ENCODE data around the gene TXNRD1. TPM values are rescaled to one million over a fixed set of nuclear protein-coding genes. Genes with fewer than 3 reads are reported as not detected.

TXNRD1 gene
- total and polyA plus RNA-seq, 4 donors, result 23.6 to 70.8 (median 55.7) TPM

DNA sequence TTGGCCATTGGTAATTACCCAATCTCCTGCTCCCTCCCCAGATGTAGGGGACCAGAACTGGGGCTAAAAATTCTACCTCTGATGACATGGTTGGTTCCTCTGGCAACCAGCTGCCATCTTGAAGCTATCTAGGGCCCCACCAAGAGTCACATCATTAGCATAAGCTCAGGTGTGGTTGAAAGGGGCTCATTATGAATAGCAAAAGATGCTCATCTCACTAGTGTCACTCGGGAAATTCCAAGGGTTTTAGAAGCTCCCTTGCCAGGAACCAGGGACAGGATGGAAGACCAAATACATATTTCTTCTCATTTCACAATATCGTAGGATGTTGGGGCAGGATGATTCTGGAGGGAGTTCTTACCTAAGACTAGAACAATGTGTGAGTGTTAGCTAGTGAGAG is 126.6 kb downstream of the TXNRD1 start:
- no peak for DNase-seq (ENCODE audit: low spot score)
- Histone ChIP-seq H3K4me3 (ENCODE audit: low read depth in 1 of 3, low read length in 3 of 3) (no peak overlapping the region), H3K27me3 (ENCODE audit: control insufficient read depth in 4 of 4, insufficient read depth in 4 of 4, low read length in 3 of 4) (no peaks in the 10 kb centered on the region), H3K9ac (ENCODE audit: low read depth in 1 of 2, low read length in 2 of 2) (no peak overlapping the region), H3K9me3 (ENCODE audit: control insufficient read depth in 4 of 4, low read length in 3 of 4) (no peaks in the 10 kb centered on the region), H3K4me1 (ENCODE audit: control insufficient read depth in 4 of 4, insufficient read depth in 4 of 4, low read length in 3 of 4) (no peaks in the 10 kb centered on the region), H3K36me3 (ENCODE audit: control insufficient read depth in 4 of 4, insufficient read depth in 3 of 4, low read depth in 1 of 4, low read length in 3 of 4) (peaks cover 18 to 51% (median 32%) of the 10 kb centered on the region in 4 donors), H3K27ac (ENCODE audit: low read depth in 1 of 2, low read length in 2 of 2) (no peak overlapping the region)
- 96% methylated on average over 2 of the region's 2 CpGs for WGBS
- TF ChIP-seq JUND (IDR thresholded peaks at IDR 0.05) (no peak), NR2F2 (IDR thresholded peaks at IDR 0.05) (no peak), GABPA (IDR thresholded peaks at IDR 0.05 in 1 of 2, conservative IDR thresholded peaks at IDR 0.05 in 1 of 2) (no peak), RAD21 (IDR thresholded peaks at IDR 0.05) (no peak), TAF1 (conservative IDR thresholded peaks at IDR 0.05) (no peak), FOXA1 (IDR thresholded peaks at IDR 0.05) (no peak), FOXA2 (IDR thresholded peaks at IDR 0.05) (no peak), RXRA (IDR thresholded peaks at IDR 0.05) (no peak), HNF4G (IDR thresholded peaks at IDR 0.05) (no peak), EGR1 (IDR thresholded peaks at IDR 0.05; ENCODE audit: low read depth in 2 of 2) (no peak), YY1 (IDR thresholded peaks at IDR 0.05) (no peak), SP1 (IDR thresholded peaks at IDR 0.05) (no peak), HNF4A (conservative IDR thresholded peaks at IDR 0.05) (no peak)
- TF ChIP-seq, protein P1, sequence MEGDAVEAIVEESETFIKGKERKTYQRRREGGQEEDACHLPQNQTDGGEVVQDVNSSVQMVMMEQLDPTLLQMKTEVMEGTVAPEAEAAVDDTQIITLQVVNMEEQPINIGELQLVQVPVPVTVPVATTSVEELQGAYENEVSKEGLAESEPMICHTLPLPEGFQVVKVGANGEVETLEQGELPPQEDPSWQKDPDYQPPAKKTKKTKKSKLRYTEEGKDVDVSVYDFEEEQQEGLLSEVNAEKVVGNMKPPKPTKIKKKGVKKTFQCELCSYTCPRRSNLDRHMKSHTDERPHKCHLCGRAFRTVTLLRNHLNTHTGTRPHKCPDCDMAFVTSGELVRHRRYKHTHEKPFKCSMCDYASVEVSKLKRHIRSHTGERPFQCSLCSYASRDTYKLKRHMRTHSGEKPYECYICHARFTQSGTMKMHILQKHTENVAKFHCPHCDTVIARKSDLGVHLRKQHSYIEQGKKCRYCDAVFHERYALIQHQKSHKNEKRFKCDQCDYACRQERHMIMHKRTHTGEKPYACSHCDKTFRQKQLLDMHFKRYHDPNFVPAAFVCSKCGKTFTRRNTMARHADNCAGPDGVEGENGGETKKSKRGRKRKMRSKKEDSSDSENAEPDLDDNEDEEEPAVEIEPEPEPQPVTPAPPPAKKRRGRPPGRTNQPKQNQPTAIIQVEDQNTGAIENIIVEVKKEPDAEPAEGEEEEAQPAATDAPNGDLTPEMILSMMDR (IDR thresholded peaks at IDR 0.05; ENCODE audit: low read depth, low read length, missing input control), result no peak
- TF ChIP-seq, protein P2, sequence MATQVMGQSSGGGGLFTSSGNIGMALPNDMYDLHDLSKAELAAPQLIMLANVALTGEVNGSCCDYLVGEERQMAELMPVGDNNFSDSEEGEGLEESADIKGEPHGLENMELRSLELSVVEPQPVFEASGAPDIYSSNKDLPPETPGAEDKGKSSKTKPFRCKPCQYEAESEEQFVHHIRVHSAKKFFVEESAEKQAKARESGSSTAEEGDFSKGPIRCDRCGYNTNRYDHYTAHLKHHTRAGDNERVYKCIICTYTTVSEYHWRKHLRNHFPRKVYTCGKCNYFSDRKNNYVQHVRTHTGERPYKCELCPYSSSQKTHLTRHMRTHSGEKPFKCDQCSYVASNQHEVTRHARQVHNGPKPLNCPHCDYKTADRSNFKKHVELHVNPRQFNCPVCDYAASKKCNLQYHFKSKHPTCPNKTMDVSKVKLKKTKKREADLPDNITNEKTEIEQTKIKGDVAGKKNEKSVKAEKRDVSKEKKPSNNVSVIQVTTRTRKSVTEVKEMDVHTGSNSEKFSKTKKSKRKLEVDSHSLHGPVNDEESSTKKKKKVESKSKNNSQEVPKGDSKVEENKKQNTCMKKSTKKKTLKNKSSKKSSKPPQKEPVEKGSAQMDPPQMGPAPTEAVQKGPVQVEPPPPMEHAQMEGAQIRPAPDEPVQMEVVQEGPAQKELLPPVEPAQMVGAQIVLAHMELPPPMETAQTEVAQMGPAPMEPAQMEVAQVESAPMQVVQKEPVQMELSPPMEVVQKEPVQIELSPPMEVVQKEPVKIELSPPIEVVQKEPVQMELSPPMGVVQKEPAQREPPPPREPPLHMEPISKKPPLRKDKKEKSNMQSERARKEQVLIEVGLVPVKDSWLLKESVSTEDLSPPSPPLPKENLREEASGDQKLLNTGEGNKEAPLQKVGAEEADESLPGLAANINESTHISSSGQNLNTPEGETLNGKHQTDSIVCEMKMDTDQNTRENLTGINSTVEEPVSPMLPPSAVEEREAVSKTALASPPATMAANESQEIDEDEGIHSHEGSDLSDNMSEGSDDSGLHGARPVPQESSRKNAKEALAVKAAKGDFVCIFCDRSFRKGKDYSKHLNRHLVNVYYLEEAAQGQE (IDR thresholded peaks at IDR 0.05), result no peak
- TF ChIP-seq, protein P3, sequence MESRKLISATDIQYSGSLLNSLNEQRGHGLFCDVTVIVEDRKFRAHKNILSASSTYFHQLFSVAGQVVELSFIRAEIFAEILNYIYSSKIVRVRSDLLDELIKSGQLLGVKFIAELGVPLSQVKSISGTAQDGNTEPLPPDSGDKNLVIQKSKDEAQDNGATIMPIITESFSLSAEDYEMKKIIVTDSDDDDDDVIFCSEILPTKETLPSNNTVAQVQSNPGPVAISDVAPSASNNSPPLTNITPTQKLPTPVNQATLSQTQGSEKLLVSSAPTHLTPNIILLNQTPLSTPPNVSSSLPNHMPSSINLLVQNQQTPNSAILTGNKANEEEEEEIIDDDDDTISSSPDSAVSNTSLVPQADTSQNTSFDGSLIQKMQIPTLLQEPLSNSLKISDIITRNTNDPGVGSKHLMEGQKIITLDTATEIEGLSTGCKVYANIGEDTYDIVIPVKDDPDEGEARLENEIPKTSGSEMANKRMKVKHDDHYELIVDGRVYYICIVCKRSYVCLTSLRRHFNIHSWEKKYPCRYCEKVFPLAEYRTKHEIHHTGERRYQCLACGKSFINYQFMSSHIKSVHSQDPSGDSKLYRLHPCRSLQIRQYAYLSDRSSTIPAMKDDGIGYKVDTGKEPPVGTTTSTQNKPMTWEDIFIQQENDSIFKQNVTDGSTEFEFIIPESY (IDR thresholded peaks at IDR 0.05), result no peak
- TF ChIP-seq, protein P4, sequence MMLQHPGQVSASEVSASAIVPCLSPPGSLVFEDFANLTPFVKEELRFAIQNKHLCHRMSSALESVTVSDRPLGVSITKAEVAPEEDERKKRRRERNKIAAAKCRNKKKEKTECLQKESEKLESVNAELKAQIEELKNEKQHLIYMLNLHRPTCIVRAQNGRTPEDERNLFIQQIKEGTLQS (IDR thresholded peaks at IDR 0.05), result no peak
- TF ChIP-seq, protein P5, sequence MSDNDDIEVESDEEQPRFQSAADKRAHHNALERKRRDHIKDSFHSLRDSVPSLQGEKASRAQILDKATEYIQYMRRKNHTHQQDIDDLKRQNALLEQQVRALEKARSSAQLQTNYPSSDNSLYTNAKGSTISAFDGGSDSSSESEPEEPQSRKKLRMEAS (IDR thresholded peaks at IDR 0.05), result no peak
